ENCODE data around the gene PYCR2.

GRCh38 chr1:225876900-225877510 is 47.0 kb downstream of the PYCR2 start:
- no peak for TF ChIP-seq POLR2A (IDR thresholded peaks at IDR 0.05)
- TF ChIP-seq, protein P1, sequence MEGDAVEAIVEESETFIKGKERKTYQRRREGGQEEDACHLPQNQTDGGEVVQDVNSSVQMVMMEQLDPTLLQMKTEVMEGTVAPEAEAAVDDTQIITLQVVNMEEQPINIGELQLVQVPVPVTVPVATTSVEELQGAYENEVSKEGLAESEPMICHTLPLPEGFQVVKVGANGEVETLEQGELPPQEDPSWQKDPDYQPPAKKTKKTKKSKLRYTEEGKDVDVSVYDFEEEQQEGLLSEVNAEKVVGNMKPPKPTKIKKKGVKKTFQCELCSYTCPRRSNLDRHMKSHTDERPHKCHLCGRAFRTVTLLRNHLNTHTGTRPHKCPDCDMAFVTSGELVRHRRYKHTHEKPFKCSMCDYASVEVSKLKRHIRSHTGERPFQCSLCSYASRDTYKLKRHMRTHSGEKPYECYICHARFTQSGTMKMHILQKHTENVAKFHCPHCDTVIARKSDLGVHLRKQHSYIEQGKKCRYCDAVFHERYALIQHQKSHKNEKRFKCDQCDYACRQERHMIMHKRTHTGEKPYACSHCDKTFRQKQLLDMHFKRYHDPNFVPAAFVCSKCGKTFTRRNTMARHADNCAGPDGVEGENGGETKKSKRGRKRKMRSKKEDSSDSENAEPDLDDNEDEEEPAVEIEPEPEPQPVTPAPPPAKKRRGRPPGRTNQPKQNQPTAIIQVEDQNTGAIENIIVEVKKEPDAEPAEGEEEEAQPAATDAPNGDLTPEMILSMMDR (IDR thresholded peaks at IDR 0.05): no peak

Data from heart left ventricle (tissue), 13 donors.